GM21529 (cell line): ENCODE measurements around the gene KIF1B.
A peak's percentile ranks its signal among the peaks of the same experiment; 100 is the strongest.
"Not testable (repeated sequence)": the region's sequence is repeated elsewhere in the genome, so short reads cannot be mapped to it uniquely, and the experiment has no call there.

Source experiments
- ATAC-seq: cut with Tn5 transposase; IDR thresholded peaks from one replicate; pipeline ENCODE4 v1.9.1; 2021; ENCODE audit not compliant: unreplicated experiment

The KIF1B gene

GRCh38 chr1:10324627-10325026 is 114.3 kb downstream of the KIF1B start:
- ATAC-seq, result no peak

GRCh38 chr1:10325521-10325920 is 115.2 kb downstream of the KIF1B start:
- no peak for ATAC-seq

- ATAC-seq, result no peak
These were observed 115.9 kb downstream of the KIF1B start for GRCh38 chr1:10326251-10326650.

- no peak for ATAC-seq
These were observed 118.0 kb downstream of the KIF1B start for GRCh38 chr1:10328180-10328963.

- no peak for ATAC-seq
These were observed 127.1 kb downstream of the KIF1B start for GRCh38 chr1:10337436-10337835.

- peak; percentile 61 for ATAC-seq
These were observed 127.7 kb downstream of the KIF1B start for GRCh38 chr1:10338047-10338446.

GRCh38 chr1:10338611-10339010 is 128.2 kb downstream of the KIF1B start:
- no peak for ATAC-seq

GRCh38 chr1:10339036-10339567 is 128.7 kb downstream of the KIF1B start:
- no peak for ATAC-seq

- no peak for ATAC-seq
These were observed 129.4 kb downstream of the KIF1B start for GRCh38 chr1:10339815-10340214.

- no peak for ATAC-seq
These were observed 130.7 kb downstream of the KIF1B start for GRCh38 chr1:10340930-10341590.

GRCh38 chr1:10347109-10347508 is 136.7 kb downstream of the KIF1B start:
- no peak for ATAC-seq

GRCh38 chr1:10353282-10353681 is 142.9 kb downstream of the KIF1B start:
- no peak for ATAC-seq

- no peak for ATAC-seq
These were observed 143.3 kb downstream of the KIF1B start for GRCh38 chr1:10353693-10354092.

- ATAC-seq, result no peak
These were observed 149.7 kb downstream of the KIF1B start for GRCh38 chr1:10360045-10360444.

GRCh38 chr1:10361515-10361914 is 151.1 kb downstream of the KIF1B start:
- no peak for ATAC-seq

GRCh38 chr1:10368194-10368593 is 157.8 kb downstream of the KIF1B start:
- ATAC-seq, result no peak

GRCh38 chr1:10374442-10374860 is 164.1 kb downstream of the KIF1B start:
- no peak for ATAC-seq

- ATAC-seq, result not testable (repeated sequence)
These were observed 167.1 kb downstream of the KIF1B start for GRCh38 chr1:10377365-10378029.

GRCh38 chr1:10378081-10378841 is 167.9 kb downstream of the KIF1B start:
- ATAC-seq, result no peak

GRCh38 chr1:10379101-10379620 is 168.8 kb downstream of the KIF1B start:
- no peak for ATAC-seq

GRCh38 chr1:10379676-10380075 is 169.3 kb downstream of the KIF1B start:
- ATAC-seq, result no peak
